Naive thymus-derived CD4-positive, alpha-beta T cell (primary cell): Measurements from ENCODE around the gene ANKH. TPM values are rescaled to one million over a fixed set of nuclear protein-coding genes. Genes with fewer than 3 reads are reported as not detected.

ENCODE experiments used
- ATAC-seq: fragments of 150-1000 bp; cut with Tn5 transposase; 2 replicates; pipeline ENCODE4 v1.10.0; 2021; ENCODE audit warnings: mild to moderate bottlenecking, moderate library complexity
- CTCF ChIA-PET: fragments of 350-600 bp; sonication (Branson Sonifier 250); formaldehyde crosslinking; loops from one replicate; lab custom pipeline; 2021; ENCODE audit warnings: antibody characterized with exemption; lab: Charles Lee
- POLR2A ChIA-PET: fragments of 350-600 bp; sonication (Branson Sonifier 250); formaldehyde crosslinking; loops from one replicate; lab custom pipeline; 2021; ENCODE audit warnings: antibody characterized with exemption, inconsistent platforms; lab: Charles Lee
- DNase-seq, 9 donors: peaks; one replicate each; pipeline versions ENCODE4 v3.0.0 to v3.0.0-alpha.2; 2020 to 2022; ENCODE audit warnings: mixed read lengths in 1 of 9
- H3K27ac ChIP-seq: one replicate; pipeline ENCODE4 v1.7.0; 2013; ENCODE audit warnings: mild to moderate bottlenecking, low read depth, low read length, moderate library complexity
- H3K27me3 ChIP-seq, 2 donors: one replicate each; pipeline ENCODE4 v1.7.0; 2013; ENCODE audit warnings: low read length in 2 of 2, mild to moderate bottlenecking in 2 of 2, moderate library complexity in 2 of 2; ENCODE audit not compliant: control insufficient read depth in 2 of 2, insufficient read depth in 2 of 2
- H3K36me3 ChIP-seq, 3 experiments: 1 replicate in 2 of 3; 2 replicates in 1 of 3; pipeline ENCODE4 v1.7.0; 2013; ENCODE audit warnings: low read length in 3 of 3, mild to moderate bottlenecking in 3 of 3, moderate library complexity in 1 of 3; ENCODE audit not compliant: insufficient read depth in 3 of 3, control insufficient read depth in 2 of 3
- H3K4me1 ChIP-seq, 2 donors: one replicate each; pipeline ENCODE4 v1.7.0; 2013; ENCODE audit warnings: low read length in 2 of 2, mild to moderate bottlenecking in 2 of 2, moderate library complexity in 1 of 2; ENCODE audit not compliant: control insufficient read depth in 2 of 2, insufficient read depth in 2 of 2
- H3K4me3 ChIP-seq: 2 replicates; pipeline ENCODE4 v1.7.0; 2013; ENCODE audit warnings: mild to moderate bottlenecking, low read length
- H3K9me3 ChIP-seq, 3 experiments: 1 replicate in 2 of 3; 2 replicates in 1 of 3; pipeline ENCODE4 v1.7.0; 2013; ENCODE audit warnings: low read length in 3 of 3; ENCODE audit not compliant: control insufficient read depth in 2 of 3
- H3K27ac Mint-ChIP-seq, 9 donors: one replicate each; pipeline ENCODE4 v1.8.0; 2020 to 2022; ENCODE audit warnings: mixed read lengths in 9 of 9, mild to moderate bottlenecking in 8 of 9, moderate library complexity in 5 of 9, inconsistent platforms in 2 of 9
- H3K27me3 Mint-ChIP-seq, 5 donors: one replicate each; pipeline ENCODE4 v1.8.0; 2021 to 2022; ENCODE audit warnings: mixed read lengths in 5 of 5, mild to moderate bottlenecking in 1 of 5
- H3K36me3 Mint-ChIP-seq, 5 donors: one replicate each; pipeline ENCODE4 v1.8.0; 2020 to 2022; ENCODE audit warnings: mixed read lengths in 5 of 5, mild to moderate bottlenecking in 3 of 5, inconsistent platforms in 1 of 5
- H3K4me1 Mint-ChIP-seq, 7 donors: one replicate each; pipeline ENCODE4 v1.8.0; 2020 to 2022; ENCODE audit warnings: mixed read lengths in 7 of 7, mild to moderate bottlenecking in 3 of 7, inconsistent platforms in 1 of 7
- H3K4me3 Mint-ChIP-seq, 10 donors: one replicate each; pipeline ENCODE4 v1.8.0; 2020 to 2022; ENCODE audit warnings: mild to moderate bottlenecking in 10 of 10, mixed read lengths in 10 of 10, moderate library complexity in 6 of 10, inconsistent platforms in 2 of 10
- H3K9me3 Mint-ChIP-seq, 11 donors: one replicate each; pipeline ENCODE4 v1.8.0; 2020 to 2022; ENCODE audit warnings: mixed read lengths in 11 of 11, mild to moderate bottlenecking in 4 of 11, inconsistent platforms in 1 of 11, moderate library complexity in 1 of 11
- intact Hi-C, 2 donors: fragments of 100-400 bp; cut with micrococcal nuclease; formaldehyde crosslinking; loops; one replicate each; pipeline ENCODE4 v1.15.1; 2023
- polyA plus RNA-seq, 2 donors: library from polyadenylated mRNA; unstranded; fragments of 300-500 nt; fragmentation: Illumina TruSeq; gene quantifications; one replicate each; pipeline ENCODE4 v1.2.3, GENCODE V29; 2021
- total RNA-seq, 6 experiments: library from RNA in 5 of 6; stranded (reverse) in 5 of 6; gene quantifications; 1 replicate in 5 of 6; 2 replicates in 1 of 6; pipeline ENCODE4 v1.2.3 and lab custom pipeline; 2021 to 2026

ANKH gene
- total and polyA plus RNA-seq, 7 experiments from 2014 or later, result 35.9 to 190 (median 69.5) TPM

GRCh38 chr5:14665949-14666348, 205.6 kb downstream of the ANKH start:
- peak overlapping the region; percentile 80 to 98 (median 92) for H3K27ac Mint-ChIP-seq
- peak; percentile 20 to 53 (median 37) for DNase-seq
- Histone ChIP-seq H3K27ac (peak overlapping the region; percentile 79), H3K4me3 (peak overlapping the region; percentile 65), H3K9me3 (no peaks in the 10 kb centered on the region), H3K27me3 (no peaks in the 10 kb centered on the region), H3K4me1 (peaks cover 30 to 50% of the 10 kb centered on the region in 2 donors), H3K36me3 (no peaks in the 10 kb centered on the region)
- peak overlapping the region; percentile 87 to 97 (median 94) for H3K4me3 Mint-ChIP-seq
- intact Hi-C loops, result loop anchor here (1.0 to 10.0 kb wide), 9 partner anchors 9 to 1949 kb away; partner anchors contain the start of genes RETREG1 (in 1 of the 2), TRIO (in 1 of the 2) and ZNF622 (in 1 of the 2)
- peaks cover 37 to 77% (median 71%) of the 10 kb centered on the region in 7 donors for H3K4me1 Mint-ChIP-seq
- POLR2A ChIA-PET, result interaction anchor here (0.8 to 1.8 kb wide), 5 partner anchors 9 to 338 kb away, joined by 3 to 9 read pairs (median 4); no protein-coding TSS in a partner anchor
- H3K27me3 Mint-ChIP-seq, result no peaks in the 10 kb centered on the region
- H3K9me3 Mint-ChIP-seq, result no peaks in the 10 kb centered on the region
- peaks cover 0 to 28% (median 0%) of the 10 kb centered on the region in 5 donors for H3K36me3 Mint-ChIP-seq
- CTCF ChIA-PET, result interaction anchor here (1.7 kb wide), 1 partner anchor 9 kb away, joined by 5 read pairs; no protein-coding TSS in a partner anchor
- peak; percentile 55 for ATAC-seq

DNA sequence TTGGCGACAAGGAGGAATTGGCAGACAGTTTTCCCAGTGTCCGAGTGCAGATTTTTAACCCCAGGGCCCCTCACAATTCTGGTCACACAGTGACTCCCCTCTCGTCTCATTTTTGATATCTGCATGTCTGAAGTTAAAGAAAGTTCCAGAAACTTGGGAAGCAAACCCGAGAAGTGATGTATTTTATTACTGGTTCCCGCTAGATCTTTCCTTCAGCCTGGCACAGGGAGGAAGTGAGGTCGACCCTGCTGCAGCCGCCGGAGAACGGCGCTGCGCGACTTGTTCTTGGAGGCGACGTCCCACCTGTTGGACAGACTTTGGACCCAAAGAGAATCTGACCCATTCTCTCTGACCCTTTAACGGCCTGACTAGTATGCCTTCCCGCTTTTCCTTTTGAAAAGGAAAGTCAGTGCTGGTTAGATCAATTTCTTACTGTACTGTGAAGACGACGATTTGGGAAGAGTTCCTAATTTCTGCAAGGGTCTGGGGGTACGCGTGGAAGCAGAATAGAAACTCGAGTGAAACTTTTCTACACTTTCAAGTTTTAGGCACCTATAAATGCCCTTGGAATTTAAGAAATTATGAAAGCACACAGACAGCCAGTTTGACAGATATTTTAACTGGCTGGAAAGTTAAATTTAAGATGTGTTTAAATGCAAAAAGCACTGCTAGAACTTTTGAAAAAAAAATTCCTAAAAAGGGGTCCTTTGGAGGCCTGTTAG, 206.3 kb downstream of the ANKH start:
- no peaks in the 10 kb centered on the region for H3K9me3 ChIP-seq
- H3K27me3 Mint-ChIP-seq, result no peaks in the 10 kb centered on the region
- DNase-seq, result peak in 6 of 9 donors; percentile 18 to 28 (median 20)
- H3K36me3 Mint-ChIP-seq, result peaks cover 0 to 32% (median 0%) of the 10 kb centered on the region in 5 donors
- ATAC-seq, result no peak
- H3K27ac Mint-ChIP-seq, result peak overlapping the region; percentile 80 to 98 (median 92)
- H3K27me3 ChIP-seq, result no peaks in the 10 kb centered on the region
- H3K4me1 ChIP-seq, result peaks cover 25 to 43% of the 10 kb centered on the region in 2 donors
- H3K4me1 Mint-ChIP-seq, result peaks cover 34 to 73% (median 67%) of the 10 kb centered on the region in 7 donors
- H3K4me3 Mint-ChIP-seq, result peak overlapping the region; percentile 87 to 97 (median 94)
- ChIA-PET POLR2A (interaction anchor here (1.0 to 1.7 kb wide), 4 partner anchors 10 to 206 kb away, joined by 3 to 8 read pairs (median 4); partner anchors contain the start of gene ANKH), CTCF (interaction anchor here (1.7 kb wide), 1 partner anchor 10 kb away, joined by 5 read pairs; no protein-coding TSS in a partner anchor)
- intact Hi-C loops, result loop anchor here (2.0 to 10.0 kb wide), 8 partner anchors 20 to 1950 kb away; partner anchors contain the start of genes RETREG1 (in 1 of the 2), TRIO (in 1 of the 2) and ZNF622 (in 1 of the 2)
- peak overlapping the region; percentile 65 for H3K4me3 ChIP-seq
- peak overlapping the region; percentile 79 for H3K27ac ChIP-seq
- H3K9me3 Mint-ChIP-seq, result peaks cover 0 to 3% (median 0%) of the 10 kb centered on the region in 11 donors
- H3K36me3 ChIP-seq, result no peaks in the 10 kb centered on the region

DNA sequence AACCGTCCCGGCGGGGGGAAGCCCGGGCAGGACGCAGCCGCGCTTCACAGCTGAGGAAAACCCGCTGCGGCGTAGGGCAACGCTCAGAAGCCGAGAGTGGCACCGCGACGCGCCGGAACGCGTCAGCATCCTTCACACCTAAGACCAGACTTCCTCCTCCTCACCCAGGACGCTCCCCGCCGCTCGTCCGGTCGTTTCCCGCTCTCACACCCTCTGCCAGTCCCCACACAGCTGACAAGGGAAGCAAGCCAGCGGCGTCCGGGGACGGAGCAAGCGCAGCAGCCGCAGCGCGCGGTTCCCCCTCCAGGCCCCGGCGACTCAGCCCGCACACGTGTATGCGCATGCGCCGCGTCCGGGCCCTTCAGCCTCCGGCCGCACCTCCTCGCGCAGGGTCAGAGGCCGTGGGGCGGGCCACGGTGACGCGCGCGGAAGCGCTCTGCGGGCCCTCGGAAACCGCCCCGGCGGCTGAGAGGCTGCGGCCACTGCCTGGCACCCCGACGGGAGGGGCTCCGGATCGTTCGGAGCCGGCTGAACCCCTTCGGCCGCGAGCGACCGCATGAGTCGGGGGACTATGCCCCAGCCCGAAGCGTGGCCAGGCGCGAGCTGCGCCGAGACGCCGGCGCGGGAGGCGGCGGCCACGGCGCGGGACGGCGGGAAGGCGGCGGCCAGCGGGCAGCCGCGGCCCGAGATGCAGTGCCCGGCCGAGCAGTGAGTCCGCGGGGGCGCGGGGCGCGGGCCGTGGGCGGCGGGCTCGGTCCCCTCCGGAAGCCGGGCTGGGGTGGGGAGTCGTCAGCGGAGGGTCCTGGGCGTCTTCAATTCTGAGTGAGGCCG, 207.1 kb downstream of the ANKH start, which contains the start of gene OTULIN:
TSS of gene OTULIN (plus strand) at position 449 of the 831 bp plus-strand sequence. CDS start at position 557, 108 bp downstream.
- H3K9me3 Mint-ChIP-seq, result peaks cover 0 to 3% (median 0%) of the 10 kb centered on the region in 11 donors
- peaks cover 25 to 38% of the 10 kb centered on the region in 2 donors for H3K4me1 ChIP-seq
- peak; percentile 85 for ATAC-seq
- H3K27ac ChIP-seq, result peak within 1 kb of the TSS; percentile 79
- intact Hi-C loops, result loop anchor here (1.0 to 10.0 kb wide), 18 partner anchors 20 to 1950 kb away; partner anchors contain the start of genes ANKH (in 2 of the 2), TRIO (in 2 of the 2), OTULINL (in 1 of the 2) and RETREG1 (in 1 of the 2)
- ChIA-PET CTCF (no interaction called here), POLR2A (interaction anchor here (0.6 to 1.6 kb wide), 3 partner anchors 14 to 206 kb away, joined by 3 to 5 read pairs (median 3); partner anchors contain the start of gene ANKH)
- peak within 1 kb of the TSS; percentile 89 to 98 (median 96) for H3K27ac Mint-ChIP-seq
- peak within 1 kb of the TSS; percentile 86 for H3K4me3 ChIP-seq
- no peaks in the 10 kb centered on the region for H3K27me3 Mint-ChIP-seq
- H3K9me3 ChIP-seq, result no peaks in the 10 kb centered on the region
- H3K27me3 ChIP-seq, result no peaks in the 10 kb centered on the region
- peaks cover 30 to 73% (median 67%) of the 10 kb centered on the region in 7 donors for H3K4me1 Mint-ChIP-seq
- peak; percentile 73 to 92 (median 75) for DNase-seq
- peak within 1 kb of the TSS; percentile 87 to 97 (median 96) for H3K4me3 Mint-ChIP-seq
- H3K36me3 Mint-ChIP-seq, result peaks cover 0 to 32% (median 0%) of the 10 kb centered on the region in 5 donors
- H3K36me3 ChIP-seq, result no peaks in the 10 kb centered on the region

DNA sequence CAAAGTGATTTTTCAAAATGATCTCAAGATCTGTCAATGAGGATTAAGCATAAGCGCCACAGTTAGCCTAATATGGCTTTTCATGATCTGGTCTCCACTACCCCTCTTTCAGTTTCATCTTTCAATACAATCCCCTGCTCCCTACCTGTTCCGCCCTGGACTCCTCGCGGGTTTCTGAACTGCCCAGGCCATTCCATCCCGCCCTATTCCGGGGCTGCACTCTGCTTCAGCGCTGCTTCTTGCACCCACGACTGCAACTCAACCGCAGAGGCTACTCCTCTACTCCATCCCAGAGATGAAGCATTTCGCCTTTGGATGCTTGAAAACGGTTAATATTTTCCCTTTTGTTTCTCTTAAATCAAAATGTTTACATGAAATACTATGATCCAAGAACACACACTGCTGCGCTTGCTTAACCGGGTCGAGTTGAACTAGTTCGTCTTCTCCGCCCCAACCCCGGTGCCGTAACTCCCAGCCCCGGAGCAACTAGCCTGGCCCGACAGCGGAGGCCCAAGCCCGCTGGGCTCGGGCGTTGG, 207.8 kb downstream of the ANKH start:
- no peaks in the 10 kb centered on the region for H3K36me3 ChIP-seq
- peak overlapping the region; percentile 86 for H3K4me3 ChIP-seq
- ChIA-PET CTCF (no interaction called here), POLR2A (interaction anchor here (0.6 to 1.6 kb wide), 4 partner anchors 14 to 207 kb away, joined by 3 to 5 read pairs (median 3); partner anchors contain the start of gene ANKH)
- H3K4me1 ChIP-seq, result peaks cover 25 to 31% of the 10 kb centered on the region in 2 donors
- peak overlapping the region; percentile 89 to 97 (median 96) for H3K27ac Mint-ChIP-seq
- peaks cover 30 to 73% (median 67%) of the 10 kb centered on the region in 7 donors for H3K4me1 Mint-ChIP-seq
- H3K4me3 Mint-ChIP-seq, result peak overlapping the region; percentile 87 to 97 (median 94)
- ATAC-seq (no peak), DNase-seq (no peak)
- intact Hi-C loops, result loop anchor here (1.0 to 10.0 kb wide), 18 partner anchors 7 to 1951 kb away; partner anchors contain the start of genes ANKH (in 2 of the 2), TRIO (in 2 of the 2), OTULINL (in 1 of the 2) and RETREG1 (in 1 of the 2)
- no peaks in the 10 kb centered on the region for H3K27me3 Mint-ChIP-seq
- no peaks in the 10 kb centered on the region for H3K27me3 ChIP-seq
- peak overlapping the region; percentile 79 for H3K27ac ChIP-seq
- H3K9me3 ChIP-seq, result no peaks in the 10 kb centered on the region
- peaks cover 0 to 32% (median 0%) of the 10 kb centered on the region in 5 donors for H3K36me3 Mint-ChIP-seq
- peaks cover 0 to 3% (median 0%) of the 10 kb centered on the region in 11 donors for H3K9me3 Mint-ChIP-seq

GRCh38 chr5:14662721-14663260, 208.8 kb downstream of the ANKH start:
- ChIA-PET POLR2A (interaction anchor here (0.7 to 0.9 kb wide), 2 partner anchors 38 to 208 kb away, joined by 3 read pairs; no protein-coding TSS in a partner anchor), CTCF (no interaction called here)
- H3K27me3 ChIP-seq, result no peaks in the 10 kb centered on the region
- no peak overlapping the region for H3K27ac ChIP-seq
- ATAC-seq, result no peak
- H3K4me1 ChIP-seq, result peaks cover 20 to 26% of the 10 kb centered on the region in 2 donors
- H3K27ac Mint-ChIP-seq, result peak overlapping the region in 2 of 9 donors; percentile 96
- peak overlapping the region in 9 of 10 donors; percentile 19 to 97 (median 92) for H3K4me3 Mint-ChIP-seq
- H3K4me3 ChIP-seq, result no peak overlapping the region
- H3K36me3 ChIP-seq, result no peaks in the 10 kb centered on the region
- H3K9me3 ChIP-seq, result no peaks in the 10 kb centered on the region
- no peaks in the 10 kb centered on the region for H3K27me3 Mint-ChIP-seq
- DNase-seq, result no peak
- H3K36me3 Mint-ChIP-seq, result peaks cover 0 to 28% (median 0%) of the 10 kb centered on the region in 5 donors
- intact Hi-C loops, result loop anchor here (1.0 to 10.0 kb wide), 8 partner anchors 9 to 1952 kb away; partner anchors contain the start of genes TRIO (in 2 of the 2), RETREG1 (in 1 of the 2) and ZNF622 (in 1 of the 2)
- H3K9me3 Mint-ChIP-seq, result peaks cover 0 to 3% (median 0%) of the 10 kb centered on the region in 11 donors
- peaks cover 23 to 63% (median 58%) of the 10 kb centered on the region in 7 donors for H3K4me1 Mint-ChIP-seq
